Neutrophil (primary cell): Measurements from ENCODE around the gene KRTCAP2.
"Not testable (repeated sequence)": the region's sequence is repeated elsewhere in the genome, so short reads cannot be mapped to it uniquely, and the experiment has no call there.

ENCODE experiments used
- H3K27ac ChIP-seq: fragments of 200-600 bp; sonication (generic); 2 replicates; pipeline ENCODE4 v1.5.1; 2016; ENCODE audit warnings: mild to moderate bottlenecking, moderate library complexity
- H3K27me3 ChIP-seq: fragments of 200-600 bp; sonication (generic); 2 replicates; pipeline ENCODE4 v1.6.0; 2016; ENCODE audit warnings: mild to moderate bottlenecking
- H3K36me3 ChIP-seq: fragments of 200-600 bp; sonication (generic); 2 replicates; pipeline ENCODE4 v1.5.1; 2017
- H3K4me1 ChIP-seq, 2 experiments: fragments of 200-600 bp in 1 of 2; sonication (generic) in 1 of 2; 1 replicate in 1 of 2; 2 replicates in 1 of 2; pipeline versions ENCODE4 v1.5.1 to v1.6.1; 2013 to 2016; ENCODE audit warnings: low read depth in 1 of 2, low read length in 1 of 2, mild to moderate bottlenecking in 1 of 2, moderate library complexity in 1 of 2; ENCODE audit not compliant: control insufficient read depth in 1 of 2, insufficient read depth in 1 of 2
- H3K4me3 ChIP-seq, 2 experiments: fragments of 200-600 bp in 1 of 2; sonication (generic) in 1 of 2; 1 replicate in 1 of 2; 2 replicates in 1 of 2; pipeline ENCODE4 v1.5.1; 2013 to 2016; ENCODE audit warnings: low read depth in 1 of 2, low read length in 1 of 2, mild to moderate bottlenecking in 1 of 2, moderate library complexity in 1 of 2
- H3K9me3 ChIP-seq: fragments of 200-600 bp; sonication (generic); 2 replicates; pipeline ENCODE4 v1.5.1; 2016
- TF ChIP-seq, protein P1 (sequence below): fragments of 200-600 bp; sonication (generic); IDR thresholded peaks from 2 replicates; pipeline ENCODE4 v1.5.1; 2016; ENCODE audit warnings: antibody characterized with exemption

Gene KRTCAP2

DNA sequence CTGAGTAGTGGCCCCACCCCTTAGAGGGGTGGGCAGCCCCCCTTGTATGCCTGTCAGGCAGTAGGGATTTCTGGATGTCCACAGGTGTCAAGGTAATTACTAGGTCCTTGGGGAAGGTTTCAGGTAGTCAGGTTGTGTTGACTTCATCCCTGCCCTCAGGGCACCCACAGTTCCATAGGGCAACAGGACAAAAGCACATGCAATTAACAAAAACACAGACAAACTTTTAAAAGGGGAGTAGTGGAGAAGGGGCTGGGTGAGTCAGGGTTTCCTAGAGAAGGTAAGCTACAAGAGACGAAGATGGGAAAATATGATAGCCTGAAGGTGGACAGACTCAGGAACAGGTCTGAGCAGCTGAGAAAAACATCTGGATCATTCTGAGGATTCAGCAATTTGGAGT lies 14.1 kb downstream of the KRTCAP2 start:
- H3K27ac ChIP-seq: no peak overlapping the region

DNA sequence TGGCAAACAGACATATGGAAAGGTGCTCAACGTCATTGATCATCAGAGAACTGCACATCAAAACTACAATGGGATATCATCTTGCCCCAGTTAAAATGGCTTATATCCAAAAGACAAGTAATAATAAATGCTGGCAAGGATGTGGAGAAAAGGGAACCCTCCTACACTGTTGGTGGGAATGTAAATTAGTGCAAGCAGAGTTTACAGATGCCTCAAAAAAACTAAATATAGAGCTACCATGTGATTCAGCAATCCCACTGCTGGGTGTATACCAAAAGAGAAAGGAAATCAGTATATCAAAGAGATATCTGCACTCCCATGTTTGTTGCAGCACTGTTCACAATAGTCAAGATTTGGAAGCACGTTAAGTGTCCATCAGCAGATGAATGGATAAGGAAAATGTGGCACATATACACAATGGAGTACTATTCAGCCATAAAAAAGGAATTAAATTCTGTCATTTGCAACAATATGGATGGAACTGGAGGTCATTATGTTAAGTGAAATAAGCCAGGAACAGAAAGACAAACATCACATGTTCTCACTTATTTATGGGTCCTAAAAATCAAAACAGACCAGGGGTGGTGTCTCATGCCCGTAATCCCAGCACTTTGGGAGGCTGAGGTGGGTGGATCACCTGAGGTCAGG lies 17.0 kb downstream of the KRTCAP2 start:
- H3K9me3 ChIP-seq, H3K27ac ChIP-seq, H3K36me3 ChIP-seq, H3K27me3 ChIP-seq, H3K4me1 ChIP-seq, H3K4me3 ChIP-seq: not testable (repeated sequence)

More for the DNA sequence above, 14.1 kb downstream of the KRTCAP2 start:
- Histone ChIP-seq H3K27me3 (no peaks in the 10 kb centered on the region), H3K36me3 (no peaks in the 10 kb centered on the region), H3K4me1 (no peaks in the 10 kb centered on the region), H3K4me3 (no peak overlapping the region), H3K9me3 (no peaks in the 10 kb centered on the region)
- TF ChIP-seq, protein P1, sequence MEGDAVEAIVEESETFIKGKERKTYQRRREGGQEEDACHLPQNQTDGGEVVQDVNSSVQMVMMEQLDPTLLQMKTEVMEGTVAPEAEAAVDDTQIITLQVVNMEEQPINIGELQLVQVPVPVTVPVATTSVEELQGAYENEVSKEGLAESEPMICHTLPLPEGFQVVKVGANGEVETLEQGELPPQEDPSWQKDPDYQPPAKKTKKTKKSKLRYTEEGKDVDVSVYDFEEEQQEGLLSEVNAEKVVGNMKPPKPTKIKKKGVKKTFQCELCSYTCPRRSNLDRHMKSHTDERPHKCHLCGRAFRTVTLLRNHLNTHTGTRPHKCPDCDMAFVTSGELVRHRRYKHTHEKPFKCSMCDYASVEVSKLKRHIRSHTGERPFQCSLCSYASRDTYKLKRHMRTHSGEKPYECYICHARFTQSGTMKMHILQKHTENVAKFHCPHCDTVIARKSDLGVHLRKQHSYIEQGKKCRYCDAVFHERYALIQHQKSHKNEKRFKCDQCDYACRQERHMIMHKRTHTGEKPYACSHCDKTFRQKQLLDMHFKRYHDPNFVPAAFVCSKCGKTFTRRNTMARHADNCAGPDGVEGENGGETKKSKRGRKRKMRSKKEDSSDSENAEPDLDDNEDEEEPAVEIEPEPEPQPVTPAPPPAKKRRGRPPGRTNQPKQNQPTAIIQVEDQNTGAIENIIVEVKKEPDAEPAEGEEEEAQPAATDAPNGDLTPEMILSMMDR: no peak

DNA sequence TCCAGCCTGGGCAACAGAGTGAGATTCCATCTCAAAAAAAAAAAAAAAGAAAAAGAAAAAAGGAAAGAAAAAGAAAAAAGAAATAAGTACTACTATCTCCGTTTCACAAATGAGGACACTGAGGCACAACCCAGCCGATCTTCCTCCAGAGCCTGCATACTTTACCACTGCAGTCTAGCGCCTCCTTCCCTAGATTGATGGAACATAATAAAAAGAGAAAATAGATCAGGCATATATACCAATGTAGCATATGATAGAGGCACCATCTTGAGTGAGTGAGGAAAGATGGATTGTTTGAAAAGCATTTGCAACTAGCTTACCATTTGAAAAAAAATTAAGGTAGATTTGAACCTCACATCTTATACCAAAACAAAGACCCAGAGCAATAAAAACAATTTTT lies 27.6 kb downstream of the KRTCAP2 start:
- peaks cover 2% of the 10 kb centered on the region in 2 experiments for H3K4me1 ChIP-seq
- TF ChIP-seq, protein P1: no peak
- no peaks in the 10 kb centered on the region for H3K27me3 ChIP-seq
- no peaks in the 10 kb centered on the region for H3K9me3 ChIP-seq
- H3K36me3 ChIP-seq: no peaks in the 10 kb centered on the region
- no peak overlapping the region for H3K4me3 ChIP-seq
- no peak overlapping the region for H3K27ac ChIP-seq

DNA sequence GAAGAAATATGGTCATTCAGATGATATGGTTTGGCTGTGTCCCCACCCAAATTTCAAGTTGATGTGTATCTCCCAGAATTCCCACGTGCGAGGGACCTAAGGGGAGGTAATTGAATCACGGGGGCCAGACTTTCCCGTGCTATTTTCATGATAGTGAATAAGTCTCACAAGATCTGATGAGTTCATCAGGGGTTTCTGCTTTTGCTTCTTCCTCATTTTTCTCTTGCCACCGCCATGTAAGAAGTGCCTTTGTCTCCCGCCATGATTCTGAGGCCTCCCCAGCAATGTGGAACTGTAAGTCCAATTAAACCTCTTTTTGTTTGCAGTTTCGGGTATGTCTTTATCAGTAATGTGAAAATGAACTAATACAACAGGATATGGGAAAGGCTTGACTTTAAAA lies 31.4 kb downstream of the KRTCAP2 start:
- Histone ChIP-seq H3K4me1 (peaks cover 22 to 26% of the 10 kb centered on the region in 2 experiments), H3K36me3 (no peaks in the 10 kb centered on the region), H3K27ac (no peak overlapping the region), H3K9me3 (no peaks in the 10 kb centered on the region), H3K27me3 (no peaks in the 10 kb centered on the region), H3K4me3 (no peak overlapping the region)
- TF ChIP-seq, protein P1: no peak

DNA sequence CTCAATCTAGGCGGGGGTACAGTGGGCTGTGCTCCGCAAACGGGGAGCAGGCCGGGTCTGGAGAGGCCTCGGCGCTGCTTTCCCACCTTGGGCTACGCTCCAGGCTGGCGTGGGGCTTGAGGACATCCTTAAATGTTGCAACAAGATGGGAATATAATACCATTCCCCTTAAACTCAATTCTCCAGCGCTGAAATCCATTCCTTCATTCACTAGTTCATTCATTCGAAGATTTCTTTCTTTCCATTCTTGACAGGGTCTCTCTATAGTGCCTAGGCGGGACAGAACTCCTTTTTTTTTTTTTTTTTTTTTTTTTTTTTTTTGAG lies 32.5 kb downstream of the KRTCAP2 start:
- peaks cover 25 to 29% of the 10 kb centered on the region in 2 experiments for H3K4me1 ChIP-seq
- H3K4me3 ChIP-seq: peak overlapping the region; percentile 65 to 87
- no peaks in the 10 kb centered on the region for H3K27me3 ChIP-seq
- H3K27ac ChIP-seq: peak overlapping the region; percentile 87
- H3K36me3 ChIP-seq: no peaks in the 10 kb centered on the region
- no peaks in the 10 kb centered on the region for H3K9me3 ChIP-seq
- TF ChIP-seq, protein P1: no peak

DNA sequence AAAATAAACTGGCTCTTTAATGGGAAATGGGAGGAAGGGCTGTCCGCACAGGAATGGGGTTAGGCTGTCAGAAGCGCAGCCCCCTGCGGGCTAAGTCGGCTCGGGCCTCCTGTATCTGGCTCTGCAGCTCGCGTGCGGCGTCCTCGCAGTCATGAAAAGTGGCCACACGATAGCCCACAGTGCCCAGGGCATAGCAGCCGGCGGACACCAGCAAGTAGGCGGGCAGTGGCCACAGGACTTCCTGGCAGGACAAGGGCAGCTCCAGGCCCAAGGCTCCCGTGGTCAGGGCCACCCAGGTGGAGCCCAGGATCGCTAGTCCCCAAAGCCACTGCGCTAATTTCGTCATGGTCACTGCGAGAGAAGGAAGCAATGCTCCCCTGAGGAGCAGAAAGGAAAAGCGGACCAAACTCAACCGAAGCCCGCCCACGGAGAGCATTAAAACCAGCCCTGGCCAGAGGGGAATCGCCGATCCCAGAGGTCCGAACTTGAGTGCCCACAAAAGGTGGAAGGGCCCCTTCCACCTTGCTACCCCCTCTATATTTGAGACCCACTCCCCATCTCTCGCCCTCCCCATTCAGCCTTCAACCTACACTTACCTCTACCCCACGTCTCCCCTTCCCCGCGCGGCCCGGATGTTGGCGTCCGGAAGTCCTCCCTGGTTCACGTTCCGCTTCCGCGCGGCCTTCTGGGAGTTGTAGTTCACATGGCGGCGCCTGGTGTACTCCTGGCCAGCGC lies 33.0 kb downstream of the KRTCAP2 start, which contains the start of gene DPM3:
TSS of gene DPM3 (minus strand) at position 637 of the 735 bp plus-strand sequence. CDS start at position 346, 291 bp downstream.
- no peaks in the 10 kb centered on the region for H3K27me3 ChIP-seq
- peak within 1 kb of the TSS; percentile 87 for H3K27ac ChIP-seq
- peak within 1 kb of the TSS; percentile 65 to 87 for H3K4me3 ChIP-seq
- H3K36me3 ChIP-seq: no peaks in the 10 kb centered on the region
- no peaks in the 10 kb centered on the region for H3K9me3 ChIP-seq
- TF ChIP-seq, protein P1: peak; percentile 18
- peaks cover 29 to 31% of the 10 kb centered on the region in 2 experiments for H3K4me1 ChIP-seq
